GM18526 (cell line): ENCODE data around the gene WDR17.

ENCODE experiments used
- POLR2A ChIP-seq: IDR thresholded peaks from 3 replicates; pipeline ENCODE4 v1.6.1; 2011; ENCODE audit not compliant: insufficient read length; ENCODE audit errors: extremely low read depth

The WDR17 gene

GRCh38 chr4:176150704-176151103, 85.1 kb downstream of the WDR17 start:
- TF ChIP-seq POLR2A = no peak

GRCh38 chr4:176153124-176153523, 87.5 kb downstream of the WDR17 start:
- no peak for TF ChIP-seq POLR2A

- no peak for TF ChIP-seq POLR2A
Measured at GRCh38 chr4:176156656-176157055, 91.0 kb downstream of the WDR17 start.

- TF ChIP-seq POLR2A = no peak
Measured at GRCh38 chr4:176163041-176163440, 97.4 kb downstream of the WDR17 start.

- no peak for TF ChIP-seq POLR2A
Measured at GRCh38 chr4:176185051-176185450, 119.4 kb downstream of the WDR17 start.

GRCh38 chr4:176186067-176186466, 120.4 kb downstream of the WDR17 start:
- TF ChIP-seq POLR2A = no peak

- TF ChIP-seq POLR2A = no peak
Measured at GRCh38 chr4:176186671-176187395, 121.2 kb downstream of the WDR17 start.

GRCh38 chr4:176187624-176188023, 122.0 kb downstream of the WDR17 start:
- TF ChIP-seq POLR2A = no peak

GRCh38 chr4:176188654-176189053, 123.0 kb downstream of the WDR17 start:
- no peak for TF ChIP-seq POLR2A

GRCh38 chr4:176189891-176190795, 124.5 kb downstream of the WDR17 start:
- no peak for TF ChIP-seq POLR2A

- TF ChIP-seq POLR2A = no peak
Measured at GRCh38 chr4:176191974-176192373, 126.3 kb downstream of the WDR17 start.

- TF ChIP-seq POLR2A = no peak
Measured at GRCh38 chr4:176193126-176193525, 127.5 kb downstream of the WDR17 start.

GRCh38 chr4:176193938-176194337, 128.3 kb downstream of the WDR17 start:
- TF ChIP-seq POLR2A = no peak

- no peak for TF ChIP-seq POLR2A
Measured at GRCh38 chr4:176195184-176195978, 129.7 kb downstream of the WDR17 start, which contains the start of gene SPATA4. Gene SPATA4 (minus strand): TSS chr4:176195585. CDS start chr4:176195562, 23 bp downstream.

GRCh38 chr4:176198316-176198903, 132.8 kb downstream of the WDR17 start:
- TF ChIP-seq POLR2A = no peak
